Calu3 (cell line): ENCODE data around the gene RAD51B. TPM values are rescaled to one million over a fixed set of nuclear protein-coding genes. Genes with fewer than 3 reads are reported as not detected.

Experiments
- BruUV-seq: library from RNA; stranded (reverse); fragments of 400-500 nt; replicated peaks from 2 replicates; lab custom pipeline; 2021; lab: Mats Ljungman, UMichigan
- CTCF ChIA-PET: fragments of 300-600 bp; sonication (Branson Sonifier 250); formaldehyde crosslinking; loops from one replicate; lab custom pipeline; 2022; ENCODE audit warnings: antibody characterized with exemption; lab: Charles Lee
- DNase-seq: peaks from one replicate; pipeline ENCODE4 v3.0.0; 2022
- H3K27ac Mint-ChIP-seq: one replicate; pipeline ENCODE4 v1.8.0; 2022; ENCODE audit warnings: mixed read lengths; ENCODE audit not compliant: unreplicated experiment
- H3K27me3 Mint-ChIP-seq: one replicate; pipeline ENCODE4 v1.8.0; 2022; ENCODE audit warnings: mixed read lengths; ENCODE audit not compliant: unreplicated experiment
- H3K36me3 Mint-ChIP-seq: one replicate; pipeline ENCODE4 v1.8.0; 2022; ENCODE audit warnings: mild to moderate bottlenecking, moderate library complexity, mixed read lengths; ENCODE audit not compliant: insufficient read depth, unreplicated experiment
- H3K4me1 Mint-ChIP-seq: one replicate; pipeline ENCODE4 v1.8.0; 2022; ENCODE audit warnings: mild to moderate bottlenecking, low read depth, mixed read lengths; ENCODE audit not compliant: unreplicated experiment
- H3K4me3 Mint-ChIP-seq: one replicate; pipeline ENCODE4 v1.8.0; 2022; ENCODE audit warnings: mild to moderate bottlenecking, low read depth, moderate library complexity, mixed read lengths; ENCODE audit not compliant: unreplicated experiment
- H3K9me3 Mint-ChIP-seq: one replicate; pipeline ENCODE4 v1.8.0; 2022; ENCODE audit warnings: low read depth, mixed read lengths; ENCODE audit not compliant: unreplicated experiment
- CTCF ChIP-seq: fragments of 200-600 bp; IDR thresholded peaks from one replicate; pipeline ENCODE4 v1.8.0; 2022; ENCODE audit warnings: antibody characterized with exemption; ENCODE audit not compliant: unreplicated experiment
- intact Hi-C: fragments of 100-400 bp; cut with micrococcal nuclease; formaldehyde crosslinking; loops from one replicate; pipeline ENCODE4 v1.10.0; 2022; ENCODE audit not compliant: unreplicated experiment
- total RNA-seq: library from RNA; stranded (reverse); gene quantifications from 2 replicates; pipeline ENCODE4 v1.2.3, GENCODE V29; 2022

Gene RAD51B
- total RNA-seq, 1 experiment from 2014 or later = 24.7 TPM

GRCh38 chr14:68730811-68731425, 911.3 kb downstream of the RAD51B start:
- H3K4me3 Mint-ChIP-seq = no peak overlapping the region
- no peaks in the 10 kb centered on the region for H3K9me3 Mint-ChIP-seq
- CTCF ChIA-PET = no interaction called here
- H3K27me3 Mint-ChIP-seq = no peaks in the 10 kb centered on the region
- H3K4me1 Mint-ChIP-seq = no peaks in the 10 kb centered on the region
- BruUV-seq = no TSS peak
- no peak for DNase-seq
- no peak overlapping the region for H3K27ac Mint-ChIP-seq
- no peaks in the 10 kb centered on the region for H3K36me3 Mint-ChIP-seq
- intact Hi-C loops = no loop called here
- TF ChIP-seq CTCF = no peak

- DNase-seq = no peak
- H3K27me3 Mint-ChIP-seq = peaks cover under 1% of the 10 kb centered on the region
- no peaks in the 10 kb centered on the region for H3K9me3 Mint-ChIP-seq
- no peak overlapping the region for H3K27ac Mint-ChIP-seq
- CTCF ChIA-PET = interaction anchor here (0.6 kb wide), 1 partner anchor 715 kb away, joined by 4 read pairs; no protein-coding TSS in a partner anchor
- TF ChIP-seq CTCF = no peak
- no peak overlapping the region for H3K4me3 Mint-ChIP-seq
- BruUV-seq = no TSS peak
- no peaks in the 10 kb centered on the region for H3K36me3 Mint-ChIP-seq
- intact Hi-C loops = no loop called here
- H3K4me1 Mint-ChIP-seq = no peaks in the 10 kb centered on the region
Measured at GRCh38 chr14:68733086-68733914, 913.7 kb downstream of the RAD51B start.

- no peak overlapping the region for H3K27ac Mint-ChIP-seq
- no peaks in the 10 kb centered on the region for H3K36me3 Mint-ChIP-seq
- no peak overlapping the region for H3K4me3 Mint-ChIP-seq
- H3K9me3 Mint-ChIP-seq = no peaks in the 10 kb centered on the region
- no peak for DNase-seq
- H3K4me1 Mint-ChIP-seq = no peaks in the 10 kb centered on the region
- peaks cover 9% of the 10 kb centered on the region for H3K27me3 Mint-ChIP-seq
- no TSS peak for BruUV-seq
- no peak for TF ChIP-seq CTCF
- CTCF ChIA-PET = no interaction called here
- intact Hi-C loops = no loop called here
Measured at GRCh38 chr14:68734231-68734732, 914.7 kb downstream of the RAD51B start.

- no TSS peak for BruUV-seq
- intact Hi-C loops = no loop called here
- H3K27ac Mint-ChIP-seq = no peak overlapping the region
- H3K27me3 Mint-ChIP-seq = peaks cover 9% of the 10 kb centered on the region
- CTCF ChIA-PET = no interaction called here
- DNase-seq = no peak
- no peak for TF ChIP-seq CTCF
- no peak overlapping the region for H3K4me3 Mint-ChIP-seq
- H3K9me3 Mint-ChIP-seq = no peaks in the 10 kb centered on the region
- H3K4me1 Mint-ChIP-seq = no peaks in the 10 kb centered on the region
- H3K36me3 Mint-ChIP-seq = no peaks in the 10 kb centered on the region
Measured at GRCh38 chr14:68735856-68736255, 916.3 kb downstream of the RAD51B start.
